Right lobe of liver (tissue), 4 donors: ENCODE data around the gene SH3BP4.

Experiments used
- POLR2A ChIP-seq: fragments of 450-650 bp; IDR thresholded peaks from one replicate; pipeline ENCODE4 v1.6.1; 2017; ENCODE audit warnings: antibody characterized with exemption, mild to moderate bottlenecking
- TF ChIP-seq, protein P1 (sequence below), 4 donors: fragments of 200-600 bp in 3 of 4; fragments of 450-650 bp in 1 of 4; IDR thresholded peaks; one replicate each; pipeline versions ENCODE4 v1.5.1 to v1.8.0; 2016 to 2022; ENCODE audit warnings: antibody characterized with exemption in 4 of 4, mild to moderate bottlenecking in 2 of 4
- donor health status: DM: no; HTN: no; CAD: no.
- donor health status: DM: no; HTN: no; CAD: no.
- donor health status: DM: no; HTN: yes; CAD: no.

DNA sequence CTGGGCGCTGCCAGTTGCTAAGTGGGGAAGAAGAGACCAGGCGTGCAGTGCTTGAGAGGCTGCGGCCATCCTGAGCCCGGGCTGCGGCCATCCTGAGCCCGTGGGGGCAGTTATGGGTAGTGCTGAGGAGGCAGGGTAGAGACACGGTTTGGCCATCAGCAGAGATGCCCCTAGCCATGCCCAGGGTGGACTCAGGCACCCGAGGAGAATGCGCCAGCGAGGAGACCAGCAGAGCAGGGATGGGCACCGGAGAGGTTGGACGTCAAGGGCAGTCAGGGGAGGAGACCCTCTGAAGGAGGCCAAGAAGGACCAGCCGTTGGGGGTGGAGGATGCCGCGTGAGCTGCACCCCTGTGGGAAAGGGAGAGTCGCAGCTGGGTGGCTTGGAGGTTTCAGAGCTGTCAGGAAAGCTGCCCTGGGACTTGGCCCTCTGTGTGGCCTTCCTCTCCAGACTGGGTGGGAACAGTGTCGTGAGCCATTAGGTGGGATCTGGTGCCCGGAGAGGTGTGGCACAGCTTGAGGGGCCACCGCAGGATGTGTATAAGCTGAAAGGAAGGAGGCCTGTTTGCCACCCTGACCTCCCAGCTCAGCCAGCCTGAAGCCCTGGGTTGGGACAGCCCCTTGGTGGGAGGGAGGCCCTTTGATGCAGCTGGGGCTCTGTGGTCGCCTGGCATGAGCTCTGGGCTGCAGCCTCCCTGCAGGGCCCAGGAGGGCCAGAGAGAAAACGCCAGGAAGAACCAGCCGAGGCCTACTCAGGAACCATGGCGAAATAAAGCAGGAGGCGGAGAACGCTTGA is 56.0 kb downstream of the SH3BP4 start:
- TF ChIP-seq, protein P1, sequence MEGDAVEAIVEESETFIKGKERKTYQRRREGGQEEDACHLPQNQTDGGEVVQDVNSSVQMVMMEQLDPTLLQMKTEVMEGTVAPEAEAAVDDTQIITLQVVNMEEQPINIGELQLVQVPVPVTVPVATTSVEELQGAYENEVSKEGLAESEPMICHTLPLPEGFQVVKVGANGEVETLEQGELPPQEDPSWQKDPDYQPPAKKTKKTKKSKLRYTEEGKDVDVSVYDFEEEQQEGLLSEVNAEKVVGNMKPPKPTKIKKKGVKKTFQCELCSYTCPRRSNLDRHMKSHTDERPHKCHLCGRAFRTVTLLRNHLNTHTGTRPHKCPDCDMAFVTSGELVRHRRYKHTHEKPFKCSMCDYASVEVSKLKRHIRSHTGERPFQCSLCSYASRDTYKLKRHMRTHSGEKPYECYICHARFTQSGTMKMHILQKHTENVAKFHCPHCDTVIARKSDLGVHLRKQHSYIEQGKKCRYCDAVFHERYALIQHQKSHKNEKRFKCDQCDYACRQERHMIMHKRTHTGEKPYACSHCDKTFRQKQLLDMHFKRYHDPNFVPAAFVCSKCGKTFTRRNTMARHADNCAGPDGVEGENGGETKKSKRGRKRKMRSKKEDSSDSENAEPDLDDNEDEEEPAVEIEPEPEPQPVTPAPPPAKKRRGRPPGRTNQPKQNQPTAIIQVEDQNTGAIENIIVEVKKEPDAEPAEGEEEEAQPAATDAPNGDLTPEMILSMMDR (IDR thresholded peaks at IDR 0.05), result no peak
- TF ChIP-seq POLR2A, result no peak
